GM23338 (cell line): ENCODE data around the gene BRICD5. TPM values are rescaled to one million over a fixed set of nuclear protein-coding genes. Genes with fewer than 3 reads are reported as not detected.

Experiments used
- ATAC-seq: fragments of 200-7000 bp; cut with Tn5 transposase; 3 replicates; pipeline ENCODE4 v1.9.1; 2020
- DNase-seq: peaks from one replicate; pipeline ENCODE4 v3.0.0-alpha.2; 2015; ENCODE audit warnings: low spot score
- H2AFZ ChIP-seq: fragments of 200-600 bp; sonication (generic); 2 replicates; pipeline ENCODE4 v1.8.0; 2016; ENCODE audit warnings: antibody characterized with exemption, mild to moderate bottlenecking, moderate library complexity
- H3F3A ChIP-seq: fragments of 200-600 bp; sonication (generic); replicated peaks from 2 replicates; pipeline ENCODE4 v1.8.0; 2017; ENCODE audit warnings: antibody characterized with exemption, mixed run types, low read depth
- H3K27ac ChIP-seq: fragments of 200-600 bp; sonication (generic); 2 replicates; pipeline ENCODE4 v1.6.1; 2016; ENCODE audit warnings: low read depth
- H3K27me3 ChIP-seq: fragments of 200-600 bp; sonication (generic); 2 replicates; pipeline ENCODE4 v1.8.0; 2016; ENCODE audit warnings: mild to moderate bottlenecking, mixed run types, moderate library complexity; ENCODE audit not compliant: insufficient read depth
- H3K36me3 ChIP-seq: fragments of 200-600 bp; sonication (generic); 2 replicates; pipeline ENCODE4 v1.8.0; 2016; ENCODE audit warnings: mild to moderate bottlenecking; ENCODE audit not compliant: insufficient read depth
- H3K4me1 ChIP-seq: fragments of 200-600 bp; sonication (generic); 2 replicates; pipeline ENCODE4 v1.8.0; 2016; ENCODE audit warnings: mild to moderate bottlenecking, moderate library complexity; ENCODE audit not compliant: insufficient read depth
- H3K4me2 ChIP-seq: fragments of 200-600 bp; sonication (generic); 2 replicates; pipeline ENCODE4 v1.7.1; 2017; ENCODE audit warnings: mixed run types
- H3K4me3 ChIP-seq: fragments of 200-600 bp; sonication (generic); 2 replicates; pipeline ENCODE4 v1.6.1; 2016; ENCODE audit warnings: mixed run types
- H3K79me2 ChIP-seq: fragments of 200-600 bp; sonication (generic); replicated peaks from 2 replicates; pipeline ENCODE4 v1.8.0; 2017; ENCODE audit warnings: mild to moderate bottlenecking; ENCODE audit not compliant: insufficient read depth
- H3K9me2 ChIP-seq: fragments of 200-600 bp; sonication (generic); 2 replicates; pipeline ENCODE4 v1.8.0; 2017; ENCODE audit not compliant: insufficient read depth
- H4K20me1 ChIP-seq: fragments of 200-600 bp; sonication (generic); replicated peaks from 2 replicates; pipeline ENCODE4 v1.8.0; 2017; ENCODE audit warnings: mild to moderate bottlenecking; ENCODE audit not compliant: insufficient read depth
- H3K27ac Mint-ChIP-seq: 2 replicates; pipeline ENCODE4 v1.8.0; 2020; ENCODE audit warnings: inconsistent platforms, mild to moderate bottlenecking, moderate library complexity, mixed read lengths
- H3K27me3 Mint-ChIP-seq: 3 replicates; pipeline ENCODE4 v1.8.0; 2022; ENCODE audit warnings: low read depth, mild to moderate bottlenecking, moderate library complexity, mixed read lengths, inconsistent platforms; ENCODE audit not compliant: insufficient read depth, poor library complexity
- H3K36me3 Mint-ChIP-seq: 3 replicates; pipeline ENCODE4 v1.8.0; 2021; ENCODE audit warnings: low read depth, mild to moderate bottlenecking, inconsistent platforms, moderate library complexity, mixed read lengths
- H3K4me1 Mint-ChIP-seq: 3 replicates; pipeline ENCODE4 v1.8.0; 2020; ENCODE audit warnings: mild to moderate bottlenecking, inconsistent platforms, mixed read lengths
- H3K4me3 Mint-ChIP-seq: 3 replicates; pipeline ENCODE4 v1.8.0; 2021; ENCODE audit warnings: moderate library complexity, mild to moderate bottlenecking, inconsistent platforms, mixed read lengths
- H3K9me3 Mint-ChIP-seq: 3 replicates; pipeline ENCODE4 v1.8.0; 2020; ENCODE audit warnings: moderate library complexity, mild to moderate bottlenecking, inconsistent platforms, mixed read lengths
- CREB1 ChIP-seq: fragments of 250-450 bp; sonication (Bioruptor Pico); IDR thresholded peaks from 2 replicates; pipeline ENCODE4 v1.5.0; 2020; ENCODE audit warnings: low read depth, mild to moderate bottlenecking, moderate library complexity
- ETS1 ChIP-seq: IDR thresholded peaks from 2 replicates; pipeline ENCODE4 v1.6.1; 2016; ENCODE audit warnings: antibody characterized with exemption
- EZH2 ChIP-seq: fragments of 200-600 bp; sonication (generic); IDR thresholded peaks from one replicate; pipeline ENCODE4 v1.8.0; 2017; ENCODE audit warnings: antibody characterized with exemption, mild to moderate bottlenecking, low read depth; ENCODE audit not compliant: unreplicated experiment
- EZH2phosphoT487 ChIP-seq: fragments of 200-600 bp; sonication (generic); IDR thresholded peaks from one replicate; pipeline ENCODE4 v1.8.1; 2018; ENCODE audit warnings: antibody characterized with exemption; ENCODE audit not compliant: unreplicated experiment
- JUNB ChIP-seq: IDR thresholded peaks from one replicate; pipeline ENCODE4 v1.6.1; 2016; ENCODE audit warnings: antibody characterized with exemption; ENCODE audit not compliant: unreplicated experiment
- NANOG ChIP-seq: IDR thresholded peaks from 2 replicates; pipeline ENCODE4 v1.6.1; 2016; ENCODE audit warnings: antibody characterized with exemption, borderline replicate concordance
- POLR2AphosphoS5 ChIP-seq: IDR thresholded peaks from 2 replicates; pipeline ENCODE4 v1.6.1; 2016; ENCODE audit warnings: antibody characterized with exemption, low read depth
- STAT1 ChIP-seq: IDR thresholded peaks from one replicate; pipeline ENCODE4 v1.6.1; 2016; ENCODE audit warnings: antibody characterized with exemption; ENCODE audit not compliant: unreplicated experiment
- ZNF114 ChIP-seq: fragments of 250-450 bp; sonication (Bioruptor Pico); IDR thresholded peaks from 2 replicates; pipeline ENCODE4 v1.5.0; 2020; ENCODE audit warnings: mild to moderate bottlenecking, moderate library complexity
- ZNF331 ChIP-seq: fragments of 250-450 bp; sonication (Bioruptor Pico); IDR thresholded peaks from 2 replicates; pipeline ENCODE4 v1.5.0; 2020; ENCODE audit warnings: low read depth, mild to moderate bottlenecking, moderate library complexity
- ZNF462 ChIP-seq: fragments of 250-450 bp; sonication (Bioruptor Pico); IDR thresholded peaks from 2 replicates; pipeline ENCODE4 v1.5.0; 2020; ENCODE audit warnings: mild to moderate bottlenecking, moderate library complexity
- polyA plus RNA-seq: library from polyadenylated mRNA; unstranded; fragments of >200 nt; fragmentation: Nextera tagmentation; extraction: Ambion mirVana; gene quantifications from 2 replicates; pipeline ENCODE4 v1.2.1, GENCODE V29; 2016
- total RNA-seq: library from RNA; depleted of rRNA; stranded (reverse); fragments of >200 nt; shearing (Covaris generic); gene quantifications from 2 replicates; pipeline ENCODE4 v1.2.3, GENCODE V29; 2014
- TF ChIP-seq, protein P1 (sequence below), 2 experiments: fragments of 200-600 bp in 1 of 2; sonication (generic) in 1 of 2; conservative IDR thresholded peaks; 2 replicates each; pipeline versions ENCODE4 v1.5.1 to v1.6.1; 2016 to 2017; ENCODE audit warnings: antibody characterized with exemption in 2 of 2, low read depth in 2 of 2, mild to moderate bottlenecking in 2 of 2, moderate library complexity in 1 of 2
- TF ChIP-seq, protein P2 (sequence below): IDR thresholded peaks from one replicate; pipeline ENCODE4 v1.6.1; 2018; ENCODE audit warnings: antibody characterized with exemption; ENCODE audit not compliant: unreplicated experiment

Gene BRICD5
- total and polyA plus RNA-seq, 2 experiments from 2014 or later: 5.3 to 6.3 TPM

DNA sequence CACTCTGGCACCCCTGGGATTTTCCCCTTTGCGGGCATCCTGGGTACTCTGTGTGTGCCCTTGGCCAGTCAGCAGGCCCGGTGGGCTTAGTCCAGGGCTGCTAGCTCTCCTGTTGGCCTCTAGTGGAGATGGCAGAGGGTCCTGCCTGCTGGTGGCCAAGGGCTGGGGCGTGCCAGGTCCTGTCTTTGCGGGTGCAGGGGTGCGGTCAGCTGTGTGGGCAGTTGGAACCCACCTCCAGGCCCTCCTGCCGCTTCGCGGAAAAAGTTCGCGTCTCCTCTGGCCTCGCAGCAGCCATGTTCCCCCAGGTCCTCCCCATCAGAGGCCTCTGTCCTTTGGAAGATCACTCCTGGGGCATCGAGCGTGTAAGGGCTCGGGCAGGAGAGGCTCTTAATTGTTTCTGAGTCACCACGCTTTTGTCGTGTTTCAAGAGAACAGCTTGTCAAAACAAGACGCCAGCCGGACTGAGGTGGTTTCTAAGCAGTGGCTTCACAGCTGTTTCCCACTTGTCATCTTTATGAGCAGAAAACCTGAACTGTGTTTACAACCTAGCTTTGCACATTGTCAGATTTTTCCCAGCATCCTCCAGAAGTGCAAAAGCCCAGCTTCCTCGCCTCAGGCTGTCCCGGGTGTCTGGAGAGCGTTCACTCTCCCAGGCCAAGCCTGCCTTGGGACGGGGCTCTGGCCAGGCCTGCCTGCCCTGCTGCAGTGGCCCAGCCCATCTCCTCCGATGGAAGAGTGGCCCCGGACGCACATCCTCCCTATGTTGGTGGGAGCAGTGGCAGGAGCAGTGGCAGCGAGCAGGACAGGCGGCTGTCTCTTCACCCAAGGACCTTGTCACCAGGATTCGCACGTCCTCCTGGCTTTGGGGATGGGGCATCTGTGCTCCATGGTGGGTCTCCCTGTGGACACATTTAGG, 20.6 kb upstream of the BRICD5 start:
- H3K27me3 Mint-ChIP-seq: peaks cover 13% of the 10 kb centered on the region
- Histone ChIP-seq H3K9me2 (no peaks in the 10 kb centered on the region), H3K27me3 (peaks cover under 1% of the 10 kb centered on the region; the same call in 1 of the 2 replicates), H3F3A (no peaks in the 10 kb centered on the region), H3K36me3 (0 out of 2 replicates have a peak, but pooled peaks cover 5% of the 10 kb centered on the region), H4K20me1 (no peaks in the 10 kb centered on the region; the same call in 1 of the 2 replicates), H2AFZ (no peak overlapping the region), H3K27ac (no peak overlapping the region), H3K4me2 (no peak overlapping the region), H3K4me1 (no peaks in the 10 kb centered on the region), H3K79me2 (peaks cover 18% of the 10 kb centered on the region), H3K4me3 (no peak overlapping the region)
- H3K36me3 Mint-ChIP-seq: peaks cover 9% of the 10 kb centered on the region; the same call in 2 of the 3 replicates
- no peaks in the 10 kb centered on the region for H3K9me3 Mint-ChIP-seq
- no peak for DNase-seq
- no peaks in the 10 kb centered on the region for H3K4me1 Mint-ChIP-seq
- TF ChIP-seq ETS1: no peak
- no peak for TF ChIP-seq EZH2
- no peak for TF ChIP-seq CREB1 (CRISPR knock-in tag)
- no peak for TF ChIP-seq EZH2phosphoT487
- TF ChIP-seq ZNF331 (CRISPR knock-in tag): no peak
- no peak for TF ChIP-seq NANOG
- no peak for TF ChIP-seq STAT1
- TF ChIP-seq, protein P1, sequence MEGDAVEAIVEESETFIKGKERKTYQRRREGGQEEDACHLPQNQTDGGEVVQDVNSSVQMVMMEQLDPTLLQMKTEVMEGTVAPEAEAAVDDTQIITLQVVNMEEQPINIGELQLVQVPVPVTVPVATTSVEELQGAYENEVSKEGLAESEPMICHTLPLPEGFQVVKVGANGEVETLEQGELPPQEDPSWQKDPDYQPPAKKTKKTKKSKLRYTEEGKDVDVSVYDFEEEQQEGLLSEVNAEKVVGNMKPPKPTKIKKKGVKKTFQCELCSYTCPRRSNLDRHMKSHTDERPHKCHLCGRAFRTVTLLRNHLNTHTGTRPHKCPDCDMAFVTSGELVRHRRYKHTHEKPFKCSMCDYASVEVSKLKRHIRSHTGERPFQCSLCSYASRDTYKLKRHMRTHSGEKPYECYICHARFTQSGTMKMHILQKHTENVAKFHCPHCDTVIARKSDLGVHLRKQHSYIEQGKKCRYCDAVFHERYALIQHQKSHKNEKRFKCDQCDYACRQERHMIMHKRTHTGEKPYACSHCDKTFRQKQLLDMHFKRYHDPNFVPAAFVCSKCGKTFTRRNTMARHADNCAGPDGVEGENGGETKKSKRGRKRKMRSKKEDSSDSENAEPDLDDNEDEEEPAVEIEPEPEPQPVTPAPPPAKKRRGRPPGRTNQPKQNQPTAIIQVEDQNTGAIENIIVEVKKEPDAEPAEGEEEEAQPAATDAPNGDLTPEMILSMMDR (conservative IDR thresholded peaks at IDR 0.05; ENCODE audit: low read depth in 2 of 2): no peak
- TF ChIP-seq POLR2AphosphoS5: no peak
- TF ChIP-seq, protein P2, sequence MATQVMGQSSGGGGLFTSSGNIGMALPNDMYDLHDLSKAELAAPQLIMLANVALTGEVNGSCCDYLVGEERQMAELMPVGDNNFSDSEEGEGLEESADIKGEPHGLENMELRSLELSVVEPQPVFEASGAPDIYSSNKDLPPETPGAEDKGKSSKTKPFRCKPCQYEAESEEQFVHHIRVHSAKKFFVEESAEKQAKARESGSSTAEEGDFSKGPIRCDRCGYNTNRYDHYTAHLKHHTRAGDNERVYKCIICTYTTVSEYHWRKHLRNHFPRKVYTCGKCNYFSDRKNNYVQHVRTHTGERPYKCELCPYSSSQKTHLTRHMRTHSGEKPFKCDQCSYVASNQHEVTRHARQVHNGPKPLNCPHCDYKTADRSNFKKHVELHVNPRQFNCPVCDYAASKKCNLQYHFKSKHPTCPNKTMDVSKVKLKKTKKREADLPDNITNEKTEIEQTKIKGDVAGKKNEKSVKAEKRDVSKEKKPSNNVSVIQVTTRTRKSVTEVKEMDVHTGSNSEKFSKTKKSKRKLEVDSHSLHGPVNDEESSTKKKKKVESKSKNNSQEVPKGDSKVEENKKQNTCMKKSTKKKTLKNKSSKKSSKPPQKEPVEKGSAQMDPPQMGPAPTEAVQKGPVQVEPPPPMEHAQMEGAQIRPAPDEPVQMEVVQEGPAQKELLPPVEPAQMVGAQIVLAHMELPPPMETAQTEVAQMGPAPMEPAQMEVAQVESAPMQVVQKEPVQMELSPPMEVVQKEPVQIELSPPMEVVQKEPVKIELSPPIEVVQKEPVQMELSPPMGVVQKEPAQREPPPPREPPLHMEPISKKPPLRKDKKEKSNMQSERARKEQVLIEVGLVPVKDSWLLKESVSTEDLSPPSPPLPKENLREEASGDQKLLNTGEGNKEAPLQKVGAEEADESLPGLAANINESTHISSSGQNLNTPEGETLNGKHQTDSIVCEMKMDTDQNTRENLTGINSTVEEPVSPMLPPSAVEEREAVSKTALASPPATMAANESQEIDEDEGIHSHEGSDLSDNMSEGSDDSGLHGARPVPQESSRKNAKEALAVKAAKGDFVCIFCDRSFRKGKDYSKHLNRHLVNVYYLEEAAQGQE: no peak
- TF ChIP-seq ZNF114 (CRISPR knock-in tag): no peak
- TF ChIP-seq JUNB: no peak
- no peak for TF ChIP-seq ZNF462 (CRISPR knock-in tag)
- no peak overlapping the region for H3K4me3 Mint-ChIP-seq
- H3K27ac Mint-ChIP-seq: no peak overlapping the region
- ATAC-seq: no peak
